Astrocyte (in vitro differentiated cells and primary cell): Measurements from ENCODE around the gene POU5F1.
"Not testable (repeated sequence)": the region's sequence is repeated elsewhere in the genome, so short reads cannot be mapped to it uniquely, and the experiment has no call there.

Experiments used
- EZH2 ChIP-seq: IDR thresholded peaks from 2 replicates; pipeline ENCODE4 v1.6.1; 2012; ENCODE audit warnings: mild to moderate bottlenecking, low read length, inconsistent platforms; ENCODE audit not compliant: insufficient read depth
- TF ChIP-seq, protein P1 (sequence below): IDR thresholded peaks from 2 replicates; pipeline ENCODE4 v1.5.1; 2011; ENCODE audit warnings: low read depth, mild to moderate bottlenecking, inconsistent platforms, low read length, moderate library complexity; ENCODE audit not compliant: insufficient read depth

DNA sequence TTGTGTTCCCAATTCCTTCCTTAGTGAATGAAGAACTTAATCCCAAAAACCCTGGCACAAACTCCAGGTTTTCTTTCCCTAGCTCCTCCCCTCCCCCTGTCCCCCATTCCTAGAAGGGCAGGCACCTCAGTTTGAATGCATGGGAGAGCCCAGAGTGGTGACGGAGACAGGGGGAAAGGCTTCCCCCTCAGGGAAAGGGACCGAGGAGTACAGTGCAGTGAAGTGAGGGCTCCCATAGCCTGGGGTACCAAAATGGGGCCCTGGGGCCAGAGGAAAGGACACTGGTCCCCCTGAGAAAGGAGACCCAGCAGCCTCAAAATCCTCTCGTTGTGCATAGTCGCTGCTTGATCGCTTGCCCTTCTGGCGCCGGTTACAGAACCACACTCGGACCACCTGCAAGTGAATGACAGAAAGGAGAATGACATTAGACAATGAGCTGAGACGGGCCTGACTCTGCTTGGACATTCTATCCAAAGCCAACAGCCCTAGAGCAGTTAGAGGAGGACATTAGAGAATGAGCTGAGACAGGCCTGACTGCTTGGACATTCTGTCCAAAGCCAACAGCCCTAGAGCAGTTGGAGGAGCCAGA lies 5.9 kb downstream of the POU5F1 start:
- TF ChIP-seq, protein P1, sequence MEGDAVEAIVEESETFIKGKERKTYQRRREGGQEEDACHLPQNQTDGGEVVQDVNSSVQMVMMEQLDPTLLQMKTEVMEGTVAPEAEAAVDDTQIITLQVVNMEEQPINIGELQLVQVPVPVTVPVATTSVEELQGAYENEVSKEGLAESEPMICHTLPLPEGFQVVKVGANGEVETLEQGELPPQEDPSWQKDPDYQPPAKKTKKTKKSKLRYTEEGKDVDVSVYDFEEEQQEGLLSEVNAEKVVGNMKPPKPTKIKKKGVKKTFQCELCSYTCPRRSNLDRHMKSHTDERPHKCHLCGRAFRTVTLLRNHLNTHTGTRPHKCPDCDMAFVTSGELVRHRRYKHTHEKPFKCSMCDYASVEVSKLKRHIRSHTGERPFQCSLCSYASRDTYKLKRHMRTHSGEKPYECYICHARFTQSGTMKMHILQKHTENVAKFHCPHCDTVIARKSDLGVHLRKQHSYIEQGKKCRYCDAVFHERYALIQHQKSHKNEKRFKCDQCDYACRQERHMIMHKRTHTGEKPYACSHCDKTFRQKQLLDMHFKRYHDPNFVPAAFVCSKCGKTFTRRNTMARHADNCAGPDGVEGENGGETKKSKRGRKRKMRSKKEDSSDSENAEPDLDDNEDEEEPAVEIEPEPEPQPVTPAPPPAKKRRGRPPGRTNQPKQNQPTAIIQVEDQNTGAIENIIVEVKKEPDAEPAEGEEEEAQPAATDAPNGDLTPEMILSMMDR, result not testable (repeated sequence)
- not testable (repeated sequence) for TF ChIP-seq EZH2
